Measurements from ENCODE around the gene HDAC4.

DNA sequence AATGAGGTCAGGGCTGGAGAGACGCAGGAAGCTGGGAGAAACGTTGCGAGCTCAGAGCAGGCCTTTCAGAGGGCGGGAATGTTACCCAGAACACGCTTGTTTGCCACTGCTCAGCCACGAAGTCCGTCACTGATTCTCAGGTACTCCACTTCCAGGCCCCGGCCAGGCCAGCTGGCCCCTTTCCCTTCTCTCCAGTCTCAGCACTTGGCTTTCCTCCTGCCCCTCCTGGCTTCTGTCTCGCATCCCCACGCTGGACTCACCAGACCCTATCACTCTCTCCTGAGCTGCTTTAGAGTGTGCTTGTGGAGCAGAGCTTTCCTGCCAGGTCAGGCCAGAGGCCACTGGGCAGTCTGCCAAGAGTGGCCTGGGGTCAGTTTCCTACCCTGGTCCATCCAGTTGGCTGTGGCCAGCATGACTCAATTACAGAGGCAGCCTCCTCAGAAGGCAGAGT is 401.5 kb downstream of the HDAC4 start:
- TF ChIP-seq ZNF324 (tag by site-specific recombination; IDR thresholded peaks at IDR 0.05), result no peak
- TF ChIP-seq, protein P1, sequence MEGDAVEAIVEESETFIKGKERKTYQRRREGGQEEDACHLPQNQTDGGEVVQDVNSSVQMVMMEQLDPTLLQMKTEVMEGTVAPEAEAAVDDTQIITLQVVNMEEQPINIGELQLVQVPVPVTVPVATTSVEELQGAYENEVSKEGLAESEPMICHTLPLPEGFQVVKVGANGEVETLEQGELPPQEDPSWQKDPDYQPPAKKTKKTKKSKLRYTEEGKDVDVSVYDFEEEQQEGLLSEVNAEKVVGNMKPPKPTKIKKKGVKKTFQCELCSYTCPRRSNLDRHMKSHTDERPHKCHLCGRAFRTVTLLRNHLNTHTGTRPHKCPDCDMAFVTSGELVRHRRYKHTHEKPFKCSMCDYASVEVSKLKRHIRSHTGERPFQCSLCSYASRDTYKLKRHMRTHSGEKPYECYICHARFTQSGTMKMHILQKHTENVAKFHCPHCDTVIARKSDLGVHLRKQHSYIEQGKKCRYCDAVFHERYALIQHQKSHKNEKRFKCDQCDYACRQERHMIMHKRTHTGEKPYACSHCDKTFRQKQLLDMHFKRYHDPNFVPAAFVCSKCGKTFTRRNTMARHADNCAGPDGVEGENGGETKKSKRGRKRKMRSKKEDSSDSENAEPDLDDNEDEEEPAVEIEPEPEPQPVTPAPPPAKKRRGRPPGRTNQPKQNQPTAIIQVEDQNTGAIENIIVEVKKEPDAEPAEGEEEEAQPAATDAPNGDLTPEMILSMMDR (tag by site-specific recombination; IDR thresholded peaks at IDR 0.05), result no peak
- no peak for TF ChIP-seq ZNF558 (tag by site-specific recombination; IDR thresholded peaks at IDR 0.05)
- TF ChIP-seq KLF1 (tag by site-specific recombination; IDR thresholded peaks at IDR 0.05), result no peak
